ENCODE results near the gene ME1.

- no peak for TF ChIP-seq EZH2phosphoT487 (IDR thresholded peaks at IDR 0.05; ENCODE audit: insufficient read depth, low read depth)
- TF ChIP-seq EZH2 (IDR thresholded peaks at IDR 0.05; ENCODE audit: insufficient read depth, poor library complexity, severe bottlenecking) = no peak
Observed at GRCh38 chr6:83343121-83343520, 87.7 kb downstream of the ME1 start.

Measured in GM23248 (cell line).